A549 (cell line): ENCODE results near the gene DNAH7. TPM values are rescaled to one million over a fixed set of nuclear protein-coding genes. Genes with fewer than 3 reads are reported as not detected.

Experiments
- ATAC-seq, 2 experiments: fragments of 200-7000 bp in 1 of 2; fragments of >200 bp in 1 of 2; cut with Nextera tagmentation in 1 of 2; cut with Tn5 transposase in 1 of 2; 3 replicates each; pipeline versions ENCODE4 v1.8.0 to v1.9.1; 2018 to 2020; ENCODE audit warnings: mild to moderate bottlenecking in 1 of 2, moderate library complexity in 1 of 2
- CTCF ChIA-PET: fragments of 300-600 bp; sonication (Branson Sonifier 250); formaldehyde crosslinking; extraction: SDS; loops from one replicate; lab custom pipeline; 2021; ENCODE audit warnings: antibody characterized with exemption, inconsistent platforms; lab: Yijun Ruan, JAX
- POLR2A ChIA-PET: fragments of 350-600 bp; formaldehyde crosslinking; extraction: SDS; loops from one replicate; lab custom pipeline; 2021; ENCODE audit warnings: antibody characterized with exemption, inconsistent platforms; lab: Yijun Ruan, JAX
- DNase-seq, 2 experiments: peaks; one replicate each; pipeline versions ENCODE4 v3.0.0 to v3.0.0-alpha.2; 2011 to 2016; ENCODE audit warnings: low read depth in 1 of 2, low spot score in 1 of 2
- FAIRE-seq: peaks from 2 replicates; lab custom pipeline; 2011; peaks lifted over from hg19 to GRCh38; lab: Jason Lieb, UNC
- H3K27ac ChIP-seq, 2 experiments: fragments of >200 bp; sonication (Bioruptor Twin); formaldehyde crosslinking; 3 replicates each; pipeline ENCODE4 v1.5.1; 2016 to 2017
- H3K4me1 ChIP-seq: fragments of >200 bp; sonication (Bioruptor Twin); formaldehyde crosslinking; 3 replicates; pipeline ENCODE4 v1.6.1; 2016
- H3K4me2 ChIP-seq: fragments of >200 bp; sonication (Bioruptor Twin); formaldehyde crosslinking; 3 replicates; pipeline ENCODE4 v1.6.1; 2016
- H3K4me3 ChIP-seq: fragments of >200 bp; sonication (Bioruptor Twin); formaldehyde crosslinking; 3 replicates; pipeline ENCODE4 v1.5.1; 2016
- H3K9me3 ChIP-seq: fragments of >200 bp; sonication (Bioruptor Twin); formaldehyde crosslinking; 3 replicates; pipeline ENCODE4 v1.6.1; 2016
- CEBPB ChIP-seq, 2 experiments: fragments of >200 bp in 1 of 2; sonication (Bioruptor Twin) in 1 of 2; formaldehyde crosslinking in 1 of 2; IDR thresholded peaks; 2 replicates each; pipeline ENCODE4 v1.6.1; 2012 to 2016
- EHF ChIP-seq: fragments of 250-450 bp; sonication (Bioruptor Pico); IDR thresholded peaks from 2 replicates; pipeline ENCODE4 v1.5.0; 2020; ENCODE audit warnings: mild to moderate bottlenecking
- ESRRA ChIP-seq: fragments of 150-350 bp; IDR thresholded peaks from 2 replicates; pipeline ENCODE4 v1.6.1; 2014; ENCODE audit warnings: mild to moderate bottlenecking, low read length, borderline replicate concordance
- FOSB ChIP-seq: fragments of 250-450 bp; sonication (Bioruptor Pico); IDR thresholded peaks from 2 replicates; pipeline ENCODE4 v1.5.0; 2020; ENCODE audit warnings: mild to moderate bottlenecking, moderate library complexity
- FOSL2 ChIP-seq, 2 experiments: fragments of 450-650 bp in 1 of 2; fragments of >200 bp in 1 of 2; sonication (Bioruptor Twin) in 1 of 2; formaldehyde crosslinking; IDR thresholded peaks; 2 replicates each; pipeline versions ENCODE4 v1.5.0 to v1.6.1; 2016 to 2020; ENCODE audit warnings: mild to moderate bottlenecking in 1 of 2, moderate library complexity in 1 of 2
- GATA3 ChIP-seq: IDR thresholded peaks from 2 replicates; pipeline ENCODE4 v1.6.1; 2012; ENCODE audit warnings: borderline replicate concordance
- JUN ChIP-seq, 2 experiments: fragments of >200 bp; sonication (Bioruptor Twin); formaldehyde crosslinking; IDR thresholded peaks; 2 replicates in 1 of 2; 3 replicates in 1 of 2; pipeline ENCODE4 v1.6.1; 2016 to 2017
- JUNB ChIP-seq: fragments of >200 bp; sonication (Bioruptor Twin); formaldehyde crosslinking; IDR thresholded peaks from 2 replicates; pipeline ENCODE4 v1.6.1; 2016
- KDM5A ChIP-seq: fragments of 200-600 bp; sonication (generic); IDR thresholded peaks from 2 replicates; pipeline ENCODE4 v1.6.1; 2016; ENCODE audit warnings: antibody characterized with exemption, mild to moderate bottlenecking
- POLR2A ChIP-seq: IDR thresholded peaks from 2 replicates; pipeline ENCODE4 v1.6.1; 2012; ENCODE audit warnings: mild to moderate bottlenecking, low read length
- POLR2AphosphoS2 ChIP-seq: conservative IDR thresholded peaks from 2 replicates; pipeline ENCODE4 v1.6.1; 2012; ENCODE audit warnings: low read length, improper control_type of control experiment, inconsistent platforms
- SREBF2 ChIP-seq: fragments of 450-650 bp; IDR thresholded peaks from 2 replicates; pipeline ENCODE4 v1.6.1; 2014; ENCODE audit warnings: mild to moderate bottlenecking, moderate library complexity
- TFCP2L1 ChIP-seq: fragments of 250-450 bp; sonication (Bioruptor Pico); IDR thresholded peaks from 2 replicates; pipeline ENCODE4 v1.5.0; 2021; ENCODE audit warnings: mild to moderate bottlenecking
- ZC3H11A ChIP-seq: fragments of 450-650 bp; IDR thresholded peaks from 2 replicates; pipeline ENCODE4 v1.6.1; 2014; ENCODE audit warnings: antibody characterized with exemption, mild to moderate bottlenecking
- whole genome bisulfite sequencing: methylation state at CpG from one replicate; pipeline ENCODE4 v1.1.6; 2017; ENCODE audit errors: missing lambda C conversion rate; 5-methylcytosine and 5-hydroxymethylcytosine counted together
- polyA plus RNA-seq, 4 experiments: library from polyadenylated mRNA; depleted of rRNA in 3 of 4; stranded (reverse); fragments of >200 nt; fragmentation: RNase III in 1 of 4; extraction: RNeasy Plus Mini Kit Qiagen cat#74134 plus additional on column Dnase treatment in 1 of 4; gene quantifications; 2 replicates in 3 of 4; 3 replicates in 1 of 4; pipeline ENCODE4 v1.2.3, GENCODE V29; 2011 to 2017
- TF ChIP-seq, protein P1 (sequence below): fragments of 200-600 bp; sonication (generic); IDR thresholded peaks from 2 replicates; pipeline ENCODE4 v1.6.1; 2016; ENCODE audit warnings: antibody characterized with exemption, mild to moderate bottlenecking, moderate library complexity
- TF ChIP-seq, protein P2 (sequence below): fragments of >200 bp; sonication (Bioruptor Twin); formaldehyde crosslinking; IDR thresholded peaks from 3 replicates; pipeline ENCODE4 v1.6.1; 2016
- TF ChIP-seq, protein P3 (sequence below): IDR thresholded peaks from 2 replicates; pipeline ENCODE4 v1.6.1; 2012
- TF ChIP-seq, protein P4 (sequence below): fragments of 450-650 bp; IDR thresholded peaks from 2 replicates; pipeline ENCODE4 v1.6.1; 2014; ENCODE audit warnings: antibody characterized with exemption

The DNAH7 gene
- polyA plus RNA-seq, 2 of the 4 experiments (the other 2 are of a cell fraction) = 0.43 to 1.5 TPM

DNA sequence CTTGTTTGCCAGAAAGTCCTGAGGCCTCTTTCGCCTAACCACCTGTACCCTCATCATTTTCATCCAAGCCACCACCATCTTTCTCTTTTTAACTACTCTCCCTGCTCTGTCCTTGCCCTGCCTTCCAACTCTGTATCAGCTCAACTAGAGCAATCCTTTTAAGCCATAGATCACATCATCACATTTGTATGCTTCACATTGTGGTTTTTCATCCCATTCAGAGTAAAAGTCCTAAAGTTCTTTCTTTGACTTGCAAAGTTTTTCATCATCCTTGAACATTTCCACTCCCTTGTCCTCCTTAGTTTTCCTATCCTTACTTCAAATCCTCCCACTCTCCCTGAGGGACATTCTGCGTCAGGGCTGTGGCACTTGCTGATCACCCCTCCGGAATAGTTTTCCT lies 337.7 kb downstream of the DNAH7 start:
- Histone ChIP-seq H3K4me1 (peaks cover 9% of the 10 kb centered on the region), H3K9me3 (no peaks in the 10 kb centered on the region), H3K4me3 (no peak overlapping the region), H3K4me2 (no peak overlapping the region), H3K27ac (no peak overlapping the region)
- CTCF ChIA-PET = no interaction called here
- no peak for DNase-seq
- WGBS = 97% methylated on average over 3 of the region's 3 CpGs
- no peak for TF ChIP-seq SREBF2
- TF ChIP-seq POLR2A = no peak
- no peak for TF ChIP-seq FOSL2 (IDR thresholded peaks at IDR 0.05)
- TF ChIP-seq FOSL2 (CRISPR knock-in tag; IDR thresholded peaks at IDR 0.05) = no peak
- no peak for TF ChIP-seq GATA3
- TF ChIP-seq FOSB (CRISPR knock-in tag) = no peak
- TF ChIP-seq, protein P1, sequence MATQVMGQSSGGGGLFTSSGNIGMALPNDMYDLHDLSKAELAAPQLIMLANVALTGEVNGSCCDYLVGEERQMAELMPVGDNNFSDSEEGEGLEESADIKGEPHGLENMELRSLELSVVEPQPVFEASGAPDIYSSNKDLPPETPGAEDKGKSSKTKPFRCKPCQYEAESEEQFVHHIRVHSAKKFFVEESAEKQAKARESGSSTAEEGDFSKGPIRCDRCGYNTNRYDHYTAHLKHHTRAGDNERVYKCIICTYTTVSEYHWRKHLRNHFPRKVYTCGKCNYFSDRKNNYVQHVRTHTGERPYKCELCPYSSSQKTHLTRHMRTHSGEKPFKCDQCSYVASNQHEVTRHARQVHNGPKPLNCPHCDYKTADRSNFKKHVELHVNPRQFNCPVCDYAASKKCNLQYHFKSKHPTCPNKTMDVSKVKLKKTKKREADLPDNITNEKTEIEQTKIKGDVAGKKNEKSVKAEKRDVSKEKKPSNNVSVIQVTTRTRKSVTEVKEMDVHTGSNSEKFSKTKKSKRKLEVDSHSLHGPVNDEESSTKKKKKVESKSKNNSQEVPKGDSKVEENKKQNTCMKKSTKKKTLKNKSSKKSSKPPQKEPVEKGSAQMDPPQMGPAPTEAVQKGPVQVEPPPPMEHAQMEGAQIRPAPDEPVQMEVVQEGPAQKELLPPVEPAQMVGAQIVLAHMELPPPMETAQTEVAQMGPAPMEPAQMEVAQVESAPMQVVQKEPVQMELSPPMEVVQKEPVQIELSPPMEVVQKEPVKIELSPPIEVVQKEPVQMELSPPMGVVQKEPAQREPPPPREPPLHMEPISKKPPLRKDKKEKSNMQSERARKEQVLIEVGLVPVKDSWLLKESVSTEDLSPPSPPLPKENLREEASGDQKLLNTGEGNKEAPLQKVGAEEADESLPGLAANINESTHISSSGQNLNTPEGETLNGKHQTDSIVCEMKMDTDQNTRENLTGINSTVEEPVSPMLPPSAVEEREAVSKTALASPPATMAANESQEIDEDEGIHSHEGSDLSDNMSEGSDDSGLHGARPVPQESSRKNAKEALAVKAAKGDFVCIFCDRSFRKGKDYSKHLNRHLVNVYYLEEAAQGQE = no peak
- TF ChIP-seq KDM5A = no peak
- ATAC-seq = no peak
- no peak for FAIRE-seq
- POLR2A ChIA-PET = no interaction called here

DNA sequence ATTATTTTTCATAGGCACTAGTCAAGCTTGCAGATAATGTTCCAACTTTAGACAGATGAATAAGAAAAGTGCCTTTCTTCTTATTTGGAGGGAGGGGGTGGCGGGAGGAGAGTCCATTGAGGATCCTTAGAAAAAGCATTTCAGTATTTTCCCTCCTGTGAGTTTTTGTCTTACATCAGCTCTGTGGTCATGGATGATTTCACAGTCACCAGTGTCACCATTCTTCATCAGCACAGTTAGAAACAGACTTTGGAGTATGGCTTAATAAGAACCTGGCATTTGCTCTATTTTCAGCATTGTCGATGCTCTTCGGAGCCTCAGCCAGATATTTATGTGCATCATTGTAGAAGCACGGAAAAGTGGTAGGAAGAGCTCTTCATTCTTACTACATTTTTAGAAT lies 341.5 kb downstream of the DNAH7 start:
- no peak overlapping the region for H3K27ac ChIP-seq
- TF ChIP-seq ZC3H11A = no peak
- TF ChIP-seq, protein P2, sequence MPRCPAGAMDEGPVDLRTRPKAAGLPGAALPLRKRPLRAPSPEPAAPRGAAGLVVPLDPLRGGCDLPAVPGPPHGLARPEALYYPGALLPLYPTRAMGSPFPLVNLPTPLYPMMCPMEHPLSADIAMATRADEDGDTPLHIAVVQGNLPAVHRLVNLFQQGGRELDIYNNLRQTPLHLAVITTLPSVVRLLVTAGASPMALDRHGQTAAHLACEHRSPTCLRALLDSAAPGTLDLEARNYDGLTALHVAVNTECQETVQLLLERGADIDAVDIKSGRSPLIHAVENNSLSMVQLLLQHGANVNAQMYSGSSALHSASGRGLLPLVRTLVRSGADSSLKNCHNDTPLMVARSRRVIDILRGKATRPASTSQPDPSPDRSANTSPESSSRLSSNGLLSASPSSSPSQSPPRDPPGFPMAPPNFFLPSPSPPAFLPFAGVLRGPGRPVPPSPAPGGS = no peak
- no peak for TF ChIP-seq POLR2AphosphoS2
- no peak for TF ChIP-seq CEBPB (IDR thresholded peaks at IDR 0.05)
- TF ChIP-seq, protein P3, sequence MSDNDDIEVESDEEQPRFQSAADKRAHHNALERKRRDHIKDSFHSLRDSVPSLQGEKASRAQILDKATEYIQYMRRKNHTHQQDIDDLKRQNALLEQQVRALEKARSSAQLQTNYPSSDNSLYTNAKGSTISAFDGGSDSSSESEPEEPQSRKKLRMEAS = no peak
- ATAC-seq = no peak
- no peak overlapping the region for H3K4me3 ChIP-seq
- POLR2A ChIA-PET = no interaction called here
- CTCF ChIA-PET = no interaction called here
- H3K9me3 ChIP-seq = no peaks in the 10 kb centered on the region
- no peaks in the 10 kb centered on the region for H3K4me1 ChIP-seq
- no peak overlapping the region for H3K4me2 ChIP-seq
- DNase-seq = no peak
- 91% methylated on average over 4 of the region's 4 CpGs for WGBS
- FAIRE-seq = no peak

DNA sequence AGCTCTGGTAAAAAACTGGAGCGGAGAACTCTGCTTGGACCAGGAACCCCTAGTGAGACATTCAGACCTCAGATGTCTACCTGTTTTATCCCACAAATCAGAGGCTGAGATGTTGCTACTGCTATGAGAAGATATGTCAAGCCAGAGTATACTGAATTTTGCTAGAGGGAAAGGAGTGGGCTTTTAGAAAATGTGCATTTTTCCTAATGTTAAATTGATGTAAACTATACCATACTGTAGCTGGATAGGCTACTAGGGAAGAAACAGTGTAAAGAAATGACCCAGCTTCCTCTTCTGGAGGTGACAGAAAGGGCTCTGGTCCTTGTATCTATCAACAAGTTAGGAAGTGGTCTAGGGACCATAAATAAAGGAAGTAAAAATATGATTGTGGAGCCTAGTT lies 346.6 kb downstream of the DNAH7 start:
- Histone ChIP-seq H3K4me3 (no peak overlapping the region), H3K4me2 (no peak overlapping the region), H3K27ac (no peak overlapping the region), H3K4me1 (no peaks in the 10 kb centered on the region), H3K9me3 (no peaks in the 10 kb centered on the region)
- TF ChIP-seq JUNB (no peak), TFCP2L1 (no peak), EHF (CRISPR knock-in tag) (no peak), ZC3H11A (no peak), GATA3 (no peak), JUN (IDR thresholded peaks at IDR 0.05) (no peak), ESRRA (no peak)
- TF ChIP-seq, protein P3 = no peak
- TF ChIP-seq, protein P4, sequence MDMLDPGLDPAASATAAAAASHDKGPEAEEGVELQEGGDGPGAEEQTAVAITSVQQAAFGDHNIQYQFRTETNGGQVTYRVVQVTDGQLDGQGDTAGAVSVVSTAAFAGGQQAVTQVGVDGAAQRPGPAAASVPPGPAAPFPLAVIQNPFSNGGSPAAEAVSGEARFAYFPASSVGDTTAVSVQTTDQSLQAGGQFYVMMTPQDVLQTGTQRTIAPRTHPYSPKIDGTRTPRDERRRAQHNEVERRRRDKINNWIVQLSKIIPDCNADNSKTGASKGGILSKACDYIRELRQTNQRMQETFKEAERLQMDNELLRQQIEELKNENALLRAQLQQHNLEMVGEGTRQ = no peak
- no peak for FAIRE-seq
- DNase-seq = no peak
- 91% methylated on average over 1 of the region's 1 CpG for WGBS
- ChIA-PET POLR2A (no interaction called here), CTCF (no interaction called here)
- ATAC-seq = no peak
